ENCODE data around the gene COMMD2.
A peak's percentile ranks its signal among the peaks of the same experiment; 100 is the strongest.

The COMMD2 gene

GRCh38 chr3:149713730-149714654 lies 38.3 kb downstream of the COMMD2 start:
- no peak for DNase-seq (ENCODE audit: low read depth)
- no peak overlapping the region for H3K4me3 ChIP-seq (ENCODE audit: low read length)
- no peak for TF ChIP-seq CTCF (IDR thresholded peaks at IDR 0.05; ENCODE audit: insufficient read depth, low read depth, low read length, missing control alignments)

DNA sequence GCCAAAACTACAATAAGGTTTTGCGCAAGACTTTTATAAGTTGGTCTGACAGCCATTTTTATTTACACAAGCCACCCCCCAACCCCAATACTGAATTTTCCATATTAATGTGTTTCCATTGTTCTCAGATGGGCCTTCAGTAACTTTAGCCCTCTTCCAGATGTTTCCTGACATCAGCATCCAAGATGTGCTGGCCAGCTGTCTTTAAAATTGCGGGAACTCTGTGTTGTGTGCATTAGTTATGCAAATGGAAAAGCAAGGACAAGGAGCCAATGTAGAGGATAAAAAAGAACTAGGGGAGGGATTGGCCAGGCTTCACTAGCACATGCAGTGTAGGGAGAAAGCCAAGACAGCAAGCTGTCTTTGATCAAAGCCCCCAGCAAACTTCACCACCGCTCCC lies 45.4 kb downstream of the COMMD2 start:
- H3K4me3 ChIP-seq (ENCODE audit: low read length), result no peak overlapping the region
- TF ChIP-seq CTCF (IDR thresholded peaks at IDR 0.05; ENCODE audit: insufficient read depth, low read depth, low read length, missing control alignments), result no peak
- DNase-seq (ENCODE audit: low read depth), result no peak

DNA sequence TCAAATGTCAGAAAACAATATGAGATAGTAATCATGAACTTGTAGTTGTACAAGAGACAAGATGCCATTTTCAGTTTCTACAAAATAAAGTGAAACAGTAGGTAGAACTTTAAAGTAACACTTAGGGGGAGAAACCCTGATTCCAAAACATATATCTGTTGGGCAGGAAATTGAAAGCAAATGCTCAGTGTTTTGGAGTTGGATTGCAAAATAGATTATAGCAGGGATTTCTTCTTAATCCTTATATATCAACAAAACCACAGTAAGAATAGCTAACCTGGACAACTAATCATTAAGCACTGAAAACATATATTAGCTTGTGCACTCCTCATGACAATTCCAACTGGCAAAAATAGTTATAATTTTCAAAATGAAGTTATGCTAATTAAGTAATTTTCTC lies 46.9 kb downstream of the COMMD2 start:
- no peak overlapping the region for H3K4me3 ChIP-seq (ENCODE audit: low read length)
- TF ChIP-seq CTCF (IDR thresholded peaks at IDR 0.05; ENCODE audit: insufficient read depth, low read depth, low read length, missing control alignments), result no peak
- DNase-seq (ENCODE audit: low read depth), result no peak

DNA sequence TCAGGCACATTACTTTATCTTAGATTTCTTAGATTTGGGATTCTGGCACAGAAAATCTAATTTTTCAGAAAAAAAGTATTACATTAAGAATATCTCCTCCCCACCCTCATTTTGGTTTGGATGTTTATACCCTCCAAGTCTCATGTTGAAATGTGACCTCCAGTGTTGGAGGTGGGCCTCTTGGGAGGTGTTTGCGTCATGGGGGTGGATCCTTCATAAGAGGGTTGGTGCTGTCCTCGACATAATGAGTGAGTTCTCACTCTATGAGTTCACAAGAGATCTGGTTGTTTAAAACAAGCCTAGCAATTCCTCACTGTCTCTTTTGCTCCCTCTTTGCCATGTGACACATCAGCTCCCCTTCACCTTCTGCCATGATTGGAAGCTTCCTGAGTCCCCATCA lies 48.8 kb downstream of the COMMD2 start:
- no peak for DNase-seq (ENCODE audit: low read depth)

DNA sequence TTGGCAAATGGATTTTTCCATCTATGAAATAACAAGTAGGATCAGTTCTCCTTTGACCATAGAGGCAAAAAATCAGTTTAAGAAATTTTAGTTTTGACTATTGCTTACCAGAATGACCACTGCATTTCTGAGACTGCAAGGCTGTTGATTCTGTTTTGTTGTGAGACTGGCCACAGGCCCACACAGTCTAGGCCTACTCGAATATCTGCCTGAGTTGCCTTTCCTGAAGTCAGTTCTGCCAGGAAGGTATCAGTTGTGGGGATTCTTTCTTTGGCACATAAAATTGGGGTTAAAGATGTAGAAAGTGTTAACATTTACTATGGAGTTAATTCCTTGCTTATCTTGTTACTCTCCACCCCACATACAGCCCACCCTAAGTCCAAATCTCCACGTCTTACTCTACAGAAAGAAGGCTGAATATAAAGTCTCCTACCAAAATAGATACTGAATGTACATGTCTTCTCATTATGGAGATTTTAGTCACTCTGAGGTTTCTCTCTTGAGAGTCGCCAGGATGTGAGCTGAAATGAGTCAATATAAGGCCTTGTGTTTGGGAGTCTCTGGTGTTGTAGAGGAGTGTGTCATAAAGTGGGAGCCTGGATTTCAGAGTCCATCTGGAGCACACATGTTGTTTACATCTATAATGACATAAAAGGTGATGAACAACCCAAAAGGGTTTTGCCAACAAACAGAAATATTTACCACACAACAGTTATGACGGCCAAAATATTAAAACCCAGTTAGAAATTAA lies 49.4 kb downstream of the COMMD2 start:
- no peak overlapping the region for H3K4me3 ChIP-seq (ENCODE audit: low read length)
- peak; percentile 64 for DNase-seq (ENCODE audit: low read depth)
- TF ChIP-seq CTCF (IDR thresholded peaks at IDR 0.05; ENCODE audit: insufficient read depth, low read depth, low read length, missing control alignments), result no peak

More for the DNA sequence above, 48.8 kb downstream of the COMMD2 start:
- no peak for TF ChIP-seq CTCF (IDR thresholded peaks at IDR 0.05; ENCODE audit: insufficient read depth, low read depth, low read length, missing control alignments)
- H3K4me3 ChIP-seq (ENCODE audit: low read length), result no peak overlapping the region

DNA sequence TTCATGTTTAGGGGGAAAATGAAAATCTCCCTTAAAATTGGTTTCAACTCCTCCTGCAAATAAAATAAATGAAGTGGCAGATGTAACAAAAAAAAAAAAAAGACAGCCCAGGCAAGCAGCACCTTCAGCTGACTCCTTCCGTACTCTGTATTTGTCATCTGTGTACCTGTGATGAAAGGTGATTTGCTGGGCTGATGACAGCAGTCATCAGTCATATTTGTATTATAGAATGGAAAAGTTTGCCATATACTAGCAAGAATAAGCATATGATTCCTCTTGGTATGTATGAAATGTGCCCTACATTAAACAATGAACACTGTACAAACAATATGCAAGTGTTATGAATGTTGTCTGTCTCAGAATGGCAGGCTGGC lies 50.3 kb downstream of the COMMD2 start:
- no peak overlapping the region for H3K4me3 ChIP-seq (ENCODE audit: low read length)

More for the DNA sequence above, 50.3 kb downstream of the COMMD2 start:
- peak; percentile 37 for DNase-seq (ENCODE audit: low read depth)
- no peak for TF ChIP-seq CTCF (IDR thresholded peaks at IDR 0.05; ENCODE audit: insufficient read depth, low read depth, low read length, missing control alignments)
